OCI-LY3 (cell line): ENCODE data around the gene PSKH1.

Experiments
- EZH2phosphoT487 ChIP-seq: fragments of 200-600 bp; shearing (Covaris generic); IDR thresholded peaks from 2 replicates; pipeline ENCODE4 v1.6.1; 2018; ENCODE audit warnings: antibody characterized with exemption, mixed run types, low read depth
- TF ChIP-seq, protein P1 (sequence below): fragments of 200-600, 300-600 bp; sonication (generic); IDR thresholded peaks from 2 replicates; pipeline ENCODE4 v1.5.1; 2014; ENCODE audit warnings: antibody characterized with exemption, low read length, low read depth

DNA sequence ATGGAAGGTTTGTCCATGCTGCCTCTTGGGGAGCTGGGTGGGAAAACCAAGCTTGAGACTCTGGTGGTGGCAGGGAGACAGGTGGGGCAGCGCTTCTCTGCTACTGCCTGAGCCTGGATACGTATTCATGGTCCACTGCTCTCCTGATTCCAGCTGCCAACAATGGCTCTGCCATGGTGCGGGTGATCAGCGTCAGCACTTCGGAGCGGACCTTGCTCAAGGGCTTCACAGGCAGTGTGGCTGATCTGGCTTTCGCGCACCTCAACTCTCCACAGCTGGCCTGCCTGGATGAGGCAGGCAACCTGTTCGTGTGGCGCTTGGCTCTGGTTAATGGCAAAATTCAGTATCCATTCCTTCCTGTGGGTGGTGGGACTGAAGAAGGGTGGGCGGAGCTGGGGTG lies 16.0 kb upstream of the PSKH1 start:
- TF ChIP-seq, protein P1, sequence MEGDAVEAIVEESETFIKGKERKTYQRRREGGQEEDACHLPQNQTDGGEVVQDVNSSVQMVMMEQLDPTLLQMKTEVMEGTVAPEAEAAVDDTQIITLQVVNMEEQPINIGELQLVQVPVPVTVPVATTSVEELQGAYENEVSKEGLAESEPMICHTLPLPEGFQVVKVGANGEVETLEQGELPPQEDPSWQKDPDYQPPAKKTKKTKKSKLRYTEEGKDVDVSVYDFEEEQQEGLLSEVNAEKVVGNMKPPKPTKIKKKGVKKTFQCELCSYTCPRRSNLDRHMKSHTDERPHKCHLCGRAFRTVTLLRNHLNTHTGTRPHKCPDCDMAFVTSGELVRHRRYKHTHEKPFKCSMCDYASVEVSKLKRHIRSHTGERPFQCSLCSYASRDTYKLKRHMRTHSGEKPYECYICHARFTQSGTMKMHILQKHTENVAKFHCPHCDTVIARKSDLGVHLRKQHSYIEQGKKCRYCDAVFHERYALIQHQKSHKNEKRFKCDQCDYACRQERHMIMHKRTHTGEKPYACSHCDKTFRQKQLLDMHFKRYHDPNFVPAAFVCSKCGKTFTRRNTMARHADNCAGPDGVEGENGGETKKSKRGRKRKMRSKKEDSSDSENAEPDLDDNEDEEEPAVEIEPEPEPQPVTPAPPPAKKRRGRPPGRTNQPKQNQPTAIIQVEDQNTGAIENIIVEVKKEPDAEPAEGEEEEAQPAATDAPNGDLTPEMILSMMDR: no peak
- no peak for TF ChIP-seq EZH2phosphoT487
